Measurements from ENCODE around the gene KCNC1.

Gene KCNC1

DNA sequence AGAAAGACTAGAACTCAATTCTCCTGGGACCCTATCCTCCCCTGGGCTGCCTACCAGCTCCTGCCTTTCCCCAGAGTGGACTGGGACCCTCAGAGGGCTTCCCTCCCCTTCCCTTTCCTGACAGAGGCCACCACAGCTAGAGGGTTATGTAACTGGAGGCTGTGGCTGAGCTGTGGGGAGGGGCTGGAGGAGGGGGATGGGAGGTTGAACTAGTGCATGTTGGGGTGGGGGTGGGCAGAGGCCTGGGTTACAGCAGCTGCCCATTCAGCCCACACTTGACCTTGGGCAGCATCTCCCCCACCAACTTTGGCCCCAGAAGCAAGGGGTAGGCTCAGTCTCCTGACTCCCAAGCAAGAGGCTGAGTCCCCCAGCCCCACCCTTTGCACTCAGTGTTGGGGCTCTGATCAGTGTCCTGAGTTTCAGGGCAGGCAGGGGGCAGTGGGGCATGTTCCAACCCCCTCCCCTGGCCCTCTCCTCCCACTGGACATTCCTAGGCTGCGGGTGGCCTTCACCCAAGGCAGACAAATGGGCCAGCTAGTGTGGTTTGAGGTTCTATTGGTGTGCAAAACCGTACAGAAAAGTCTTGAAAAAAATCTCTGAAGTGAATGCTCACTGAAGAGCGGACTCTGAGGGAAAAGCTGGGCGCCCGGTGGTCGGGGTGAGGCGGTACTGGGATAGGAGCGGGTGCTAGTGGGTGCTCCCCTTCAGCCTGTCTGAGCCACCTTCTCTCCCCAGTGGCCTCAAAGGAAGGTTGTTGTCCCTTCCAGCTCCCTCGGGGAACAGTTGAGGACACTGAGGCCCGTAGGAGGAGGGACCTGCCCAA is 3.8 kb downstream of the KCNC1 start:
- no peak for DNase-seq

DNA sequence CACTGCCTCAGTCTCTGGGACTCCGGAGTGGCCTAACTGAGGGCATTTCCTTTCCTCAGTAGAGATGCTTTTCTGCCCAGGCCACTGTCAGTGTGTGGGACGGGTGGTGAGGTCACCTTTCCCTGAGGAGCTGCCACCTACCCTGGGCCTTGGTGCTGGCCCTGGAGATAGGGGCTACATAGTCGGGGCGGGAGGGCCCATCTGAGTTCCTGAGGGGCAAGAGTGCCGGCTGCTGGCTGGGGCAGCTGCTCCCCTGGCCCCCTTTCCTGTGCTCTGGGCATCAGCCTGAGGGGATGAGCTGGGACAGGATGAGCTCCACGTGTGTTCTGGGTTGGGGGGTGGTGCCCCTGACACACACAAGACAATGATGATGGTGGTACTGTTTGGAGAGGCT is 5.4 kb downstream of the KCNC1 start:
- no peak for DNase-seq

DNA sequence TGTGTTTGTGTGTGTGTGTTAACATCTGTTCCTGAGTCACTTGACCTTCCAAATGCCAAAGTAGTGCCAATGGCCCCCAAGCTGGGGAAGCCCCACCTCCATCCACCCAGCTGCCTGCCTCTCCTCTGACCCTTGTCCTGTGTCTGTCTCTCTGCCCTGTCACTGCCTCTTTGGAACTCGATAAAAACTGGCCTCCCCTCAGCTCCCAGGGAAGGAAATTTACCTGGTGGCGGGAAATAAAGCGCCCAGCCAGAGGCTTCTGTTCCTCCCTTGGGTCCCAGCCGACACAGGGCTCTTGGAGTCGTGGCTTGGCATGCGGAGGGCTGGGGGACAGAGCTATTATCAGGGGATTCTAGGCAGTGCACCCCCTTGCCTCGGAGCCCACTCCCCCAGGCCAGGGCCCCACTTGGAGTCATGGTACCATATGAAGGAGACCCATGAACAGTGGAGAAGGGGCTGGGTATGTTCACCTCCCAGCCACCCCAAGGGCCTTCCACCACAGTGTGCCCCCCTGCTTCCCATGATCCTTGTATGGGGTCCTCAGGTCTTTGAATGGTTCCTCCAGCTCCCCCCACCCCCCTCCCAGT is 6.2 kb downstream of the KCNC1 start:
- DNase-seq: no peak

DNA sequence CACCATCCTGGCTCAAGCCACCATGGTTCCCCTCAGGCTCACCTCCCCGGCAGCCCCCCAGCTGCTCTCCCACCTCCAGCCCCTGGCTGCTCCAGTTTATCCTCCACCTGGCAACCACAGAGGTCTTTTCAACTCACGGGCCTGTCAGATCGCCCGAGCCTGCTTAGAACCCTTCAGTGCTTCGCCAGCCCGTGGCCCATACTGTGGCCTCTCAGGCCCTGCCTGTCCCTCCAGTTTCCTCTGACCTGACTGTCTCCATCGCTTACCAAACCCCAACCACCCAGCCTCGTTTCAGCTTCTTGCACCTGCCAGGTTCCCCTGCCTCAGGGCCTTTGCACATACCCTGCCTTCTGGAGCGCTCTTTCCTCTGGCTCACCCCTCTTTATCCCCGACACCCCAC is 6.9 kb downstream of the KCNC1 start:
- no peak for DNase-seq

DNA sequence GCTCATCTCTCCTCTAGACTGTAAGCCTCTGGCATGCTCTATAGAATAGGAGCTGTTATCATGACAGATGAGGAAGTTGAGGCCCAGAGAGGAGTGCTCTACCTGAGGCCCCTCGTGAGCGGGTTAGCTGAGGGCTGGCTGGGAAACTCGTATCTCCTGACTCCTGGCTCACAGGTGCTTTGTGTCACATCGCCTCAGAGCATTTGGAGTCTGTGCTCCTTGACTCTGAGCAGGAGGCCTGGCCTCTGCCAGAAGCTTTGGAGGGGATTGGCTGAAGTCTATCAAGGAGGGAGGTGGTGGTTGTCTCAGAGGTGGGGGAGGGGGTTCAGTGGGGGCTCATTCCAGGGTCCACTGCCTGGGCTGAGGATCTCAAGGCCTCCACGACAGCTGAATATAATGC is 7.4 kb downstream of the KCNC1 start:
- DNase-seq: no peak

DNA sequence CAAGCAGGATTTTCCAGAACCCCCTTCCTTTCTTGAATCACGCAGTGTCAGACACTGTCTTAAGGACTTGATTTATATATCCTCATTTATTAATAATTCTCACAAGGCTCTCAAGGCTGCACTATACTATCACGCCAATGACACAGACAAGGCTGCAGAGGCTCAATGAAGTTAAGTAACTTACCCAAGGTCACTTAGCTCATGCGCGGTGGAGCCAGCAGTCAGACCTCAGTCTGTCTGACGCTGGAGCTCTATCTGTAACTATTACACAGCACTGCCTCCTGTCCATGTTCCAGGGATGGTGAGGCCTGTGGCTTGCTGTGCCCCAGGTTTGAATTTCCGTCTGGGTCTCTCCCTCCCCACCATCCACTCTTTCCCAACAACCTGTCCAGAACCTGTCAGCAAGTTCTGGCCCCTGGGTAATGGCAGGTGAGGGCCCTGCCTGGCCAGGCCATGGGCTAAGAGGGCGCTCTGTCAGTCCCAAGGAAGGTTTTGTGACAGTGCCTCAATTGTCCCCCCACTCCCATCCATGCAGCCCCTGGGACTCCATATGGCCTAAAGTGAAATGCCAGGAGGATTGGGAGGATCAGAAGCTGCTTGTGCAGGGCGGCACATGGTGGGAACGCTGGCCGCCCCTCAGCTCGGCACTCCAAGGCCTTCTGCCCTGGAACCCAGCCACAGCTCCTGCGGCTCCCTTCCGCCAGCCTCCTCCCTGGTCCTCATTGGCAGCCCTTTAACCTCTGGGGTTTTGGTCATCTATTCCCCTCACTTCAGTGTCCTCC is 8.6 kb downstream of the KCNC1 start:
- DNase-seq: no peak

DNA sequence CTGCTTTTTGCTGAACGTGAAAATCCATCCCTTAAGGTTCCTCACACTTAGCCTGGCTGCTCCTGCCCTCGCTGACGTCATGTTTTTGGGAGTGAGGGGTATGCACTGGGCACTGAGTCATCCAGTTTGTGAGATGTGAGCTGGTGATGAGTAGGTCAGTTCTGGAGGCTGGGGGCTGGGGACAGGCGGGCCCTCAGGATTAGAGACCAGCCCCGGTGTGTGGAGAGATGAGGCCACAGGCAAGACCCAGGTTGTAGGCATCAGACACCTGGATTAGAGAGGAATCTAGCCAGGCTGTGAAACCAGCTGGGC is 9.2 kb downstream of the KCNC1 start:
- no peak for DNase-seq

DNA sequence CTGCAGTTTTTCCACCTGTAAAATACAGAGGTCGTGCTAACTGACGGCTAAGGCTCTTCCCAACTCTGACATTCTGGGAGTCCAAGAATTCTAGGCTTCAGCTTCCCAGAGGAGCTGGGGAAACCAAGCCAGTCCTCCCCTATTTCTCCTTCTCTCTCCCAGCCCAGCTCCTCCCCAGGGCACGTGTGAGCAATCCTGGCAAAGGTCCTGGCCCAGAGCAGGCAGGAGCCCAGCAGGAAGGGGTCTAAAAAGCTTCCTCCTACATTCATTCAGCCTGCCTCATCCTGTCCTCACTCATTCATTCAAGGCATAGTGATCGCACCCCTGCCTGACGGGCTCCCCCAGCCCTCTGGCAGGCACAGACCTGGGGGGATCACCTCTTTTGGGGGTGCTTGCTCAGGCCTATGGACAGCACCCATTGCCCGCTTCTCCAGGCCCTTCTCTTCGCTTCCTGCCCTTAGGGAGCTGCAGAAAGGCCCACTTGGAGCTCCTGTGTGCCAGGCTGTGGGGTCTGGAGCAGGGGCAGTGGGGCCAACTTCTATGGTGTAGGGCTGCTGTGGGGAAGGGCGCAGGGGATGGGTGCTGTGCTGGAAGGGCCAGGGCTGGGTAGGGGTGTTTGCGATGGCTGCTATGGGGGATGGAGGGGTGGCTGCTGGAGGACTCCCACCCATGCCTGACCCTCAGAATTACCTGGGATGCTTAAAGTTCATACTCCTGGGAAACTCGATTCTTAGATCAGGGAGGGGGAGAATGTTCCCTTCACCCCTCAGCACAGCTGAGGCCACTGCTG is 9.8 kb downstream of the KCNC1 start:
- no peak for DNase-seq

DNA sequence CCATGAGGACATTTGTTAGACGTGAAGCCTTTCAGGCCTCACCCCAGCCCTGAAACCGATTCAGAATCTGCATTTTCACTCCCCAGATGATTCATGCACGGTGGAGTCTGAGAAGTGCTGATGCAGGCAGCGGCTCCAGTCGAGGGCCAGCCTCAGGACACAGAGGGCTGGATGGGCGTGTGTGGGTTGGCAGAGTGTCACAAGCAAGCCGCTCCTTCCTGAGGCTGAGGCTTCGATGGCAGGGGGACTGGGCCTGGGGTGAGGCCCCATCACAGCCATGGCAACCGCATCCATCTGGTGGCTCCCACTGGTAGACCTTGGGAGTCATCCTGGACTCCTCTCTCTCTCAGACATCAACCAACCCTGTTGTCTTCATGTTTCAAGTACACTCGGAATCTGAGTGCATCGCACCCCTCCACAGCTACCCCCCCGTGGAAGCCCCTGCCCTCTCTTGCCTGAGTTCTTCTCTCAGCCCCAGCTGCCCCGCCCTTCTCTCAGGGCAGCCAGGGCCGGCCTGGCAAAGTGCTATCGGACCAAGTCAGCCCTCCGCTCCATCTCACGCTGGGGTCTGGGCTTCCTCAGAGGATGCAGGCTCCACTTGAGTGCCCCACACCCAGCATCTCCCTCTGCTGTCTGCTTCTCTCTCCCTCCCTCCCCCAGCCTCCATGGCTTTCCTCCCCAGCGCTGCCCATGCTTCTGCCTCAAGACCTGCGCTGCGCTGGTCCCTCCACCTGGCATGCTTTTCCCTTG is 10.6 kb downstream of the KCNC1 start:
- no peak for DNase-seq

DNA sequence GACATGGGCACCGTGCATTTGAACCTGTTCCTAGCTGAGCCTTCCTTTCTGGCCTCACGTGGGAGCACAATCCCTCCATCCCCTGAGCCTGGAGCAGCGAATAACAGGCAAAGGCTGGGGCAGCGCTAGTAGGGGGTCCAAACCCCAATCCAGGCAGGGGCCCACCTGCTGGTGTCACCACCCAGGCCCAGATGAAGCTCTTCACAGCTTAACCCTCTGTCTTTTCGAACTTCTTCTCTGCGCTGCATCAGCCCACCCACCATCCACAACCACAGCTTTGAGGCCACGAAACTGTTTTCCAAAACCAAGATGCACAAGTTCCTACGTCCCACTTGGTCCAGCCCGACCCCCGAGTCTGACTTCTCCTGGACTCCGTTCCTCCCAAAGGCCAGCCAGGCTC is 11.5 kb downstream of the KCNC1 start:
- no peak for DNase-seq

DNA sequence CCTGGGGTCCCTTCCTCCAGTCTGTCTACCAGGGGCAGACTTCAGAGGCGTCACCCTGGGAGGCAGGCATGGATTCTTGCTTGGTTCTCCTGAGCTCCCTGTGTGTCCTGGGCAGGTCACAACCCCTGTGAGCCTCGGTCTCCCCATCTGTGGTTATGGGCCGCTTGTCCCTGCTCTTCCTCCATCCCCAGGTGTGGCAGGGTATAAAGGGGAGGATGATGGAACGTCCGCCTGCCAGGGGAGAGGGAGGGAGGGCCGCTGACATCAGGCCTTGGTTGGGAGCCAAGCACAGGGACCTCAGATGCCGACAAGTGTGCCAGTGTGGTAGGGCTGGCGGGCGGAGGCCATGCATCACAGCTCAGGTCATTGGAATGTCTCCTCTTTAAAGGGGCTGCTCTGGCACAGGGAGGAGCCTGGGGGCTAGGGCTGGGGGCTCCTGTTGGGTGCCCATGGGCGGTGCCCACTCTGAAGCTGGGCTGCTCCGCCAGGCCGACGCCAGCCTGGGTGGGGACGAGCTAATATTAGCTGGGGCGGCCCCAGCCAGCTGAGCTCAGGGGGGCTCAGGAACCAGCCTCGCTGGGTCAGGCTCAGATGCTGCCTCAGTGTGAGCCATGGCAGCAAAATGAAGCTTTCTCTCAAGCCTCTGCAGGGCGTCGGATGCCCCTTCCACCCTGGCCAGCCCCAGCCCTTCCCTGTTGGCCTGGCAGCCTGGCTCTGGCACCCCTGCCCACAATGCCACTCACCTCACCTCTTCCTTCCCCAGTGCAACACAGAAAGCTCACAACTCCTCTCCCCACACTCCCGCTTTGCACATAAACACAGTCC is 12.8 kb downstream of the KCNC1 start:
- DNase-seq: no peak

DNA sequence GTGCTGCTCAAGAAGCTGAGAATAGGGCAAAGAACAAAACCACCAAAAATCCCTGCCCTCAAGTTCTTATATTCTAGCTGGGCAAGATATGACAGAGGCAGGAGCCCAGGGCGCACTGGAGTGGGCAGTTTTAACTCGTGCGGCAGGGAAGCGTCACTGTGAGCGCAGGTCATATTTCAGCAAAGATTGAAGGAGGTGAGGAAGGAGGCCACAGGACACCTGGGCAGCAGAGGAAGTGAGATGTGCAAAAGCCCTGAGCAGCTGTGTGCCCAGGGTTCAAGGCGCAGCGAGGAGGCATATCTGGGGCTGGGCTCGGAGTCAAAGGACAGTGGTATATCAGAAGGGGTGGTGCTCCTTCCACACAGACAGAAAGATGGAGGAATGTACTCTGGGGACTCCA is 13.5 kb downstream of the KCNC1 start:
- no peak for DNase-seq

DNA sequence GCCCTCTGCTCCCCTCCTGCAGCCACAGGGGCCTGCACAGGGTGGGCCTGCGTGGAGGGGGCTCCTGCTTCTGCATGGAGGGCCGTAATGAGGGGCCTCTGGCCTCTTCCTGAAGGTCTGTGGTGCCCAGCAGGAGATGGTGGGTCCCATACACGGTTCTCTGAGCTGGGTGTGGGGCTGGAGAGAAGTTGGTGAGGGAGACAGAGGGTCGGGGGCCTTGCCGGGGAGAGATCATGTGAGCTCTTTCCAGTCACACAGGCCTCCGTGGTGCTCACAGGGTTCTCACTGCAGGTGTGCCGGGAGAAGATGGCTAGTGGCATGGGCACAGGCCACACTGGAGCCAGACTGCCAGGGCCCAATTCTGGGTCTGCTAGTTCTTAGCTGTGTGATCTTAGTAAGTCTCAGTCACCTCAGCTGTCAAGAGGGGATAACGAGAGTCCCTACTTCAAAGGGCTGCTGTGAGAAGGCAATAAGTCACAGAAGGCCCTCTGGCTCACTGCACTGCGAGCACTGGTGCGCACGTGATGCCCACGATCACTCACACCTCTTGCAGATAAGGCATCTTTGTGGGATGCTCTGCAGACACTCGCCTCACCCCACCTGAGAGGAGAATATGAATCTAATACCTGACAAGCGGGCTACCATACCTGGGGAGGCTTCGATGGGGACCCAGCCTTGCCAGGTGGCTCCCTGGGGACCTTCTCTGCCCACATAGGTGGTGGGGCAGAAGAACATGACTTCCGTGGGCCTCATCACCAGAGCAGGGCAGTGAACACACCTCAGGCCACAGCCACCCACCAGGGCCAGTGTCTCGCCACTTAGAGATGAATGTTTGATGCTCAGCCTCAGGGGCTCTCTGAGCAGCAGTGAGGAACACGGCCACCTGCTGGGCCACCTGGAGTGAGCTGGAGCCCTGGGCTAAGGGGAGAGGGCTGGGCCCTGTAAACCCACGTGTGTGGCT is 14.5 kb downstream of the KCNC1 start:
- DNase-seq: no peak

DNA sequence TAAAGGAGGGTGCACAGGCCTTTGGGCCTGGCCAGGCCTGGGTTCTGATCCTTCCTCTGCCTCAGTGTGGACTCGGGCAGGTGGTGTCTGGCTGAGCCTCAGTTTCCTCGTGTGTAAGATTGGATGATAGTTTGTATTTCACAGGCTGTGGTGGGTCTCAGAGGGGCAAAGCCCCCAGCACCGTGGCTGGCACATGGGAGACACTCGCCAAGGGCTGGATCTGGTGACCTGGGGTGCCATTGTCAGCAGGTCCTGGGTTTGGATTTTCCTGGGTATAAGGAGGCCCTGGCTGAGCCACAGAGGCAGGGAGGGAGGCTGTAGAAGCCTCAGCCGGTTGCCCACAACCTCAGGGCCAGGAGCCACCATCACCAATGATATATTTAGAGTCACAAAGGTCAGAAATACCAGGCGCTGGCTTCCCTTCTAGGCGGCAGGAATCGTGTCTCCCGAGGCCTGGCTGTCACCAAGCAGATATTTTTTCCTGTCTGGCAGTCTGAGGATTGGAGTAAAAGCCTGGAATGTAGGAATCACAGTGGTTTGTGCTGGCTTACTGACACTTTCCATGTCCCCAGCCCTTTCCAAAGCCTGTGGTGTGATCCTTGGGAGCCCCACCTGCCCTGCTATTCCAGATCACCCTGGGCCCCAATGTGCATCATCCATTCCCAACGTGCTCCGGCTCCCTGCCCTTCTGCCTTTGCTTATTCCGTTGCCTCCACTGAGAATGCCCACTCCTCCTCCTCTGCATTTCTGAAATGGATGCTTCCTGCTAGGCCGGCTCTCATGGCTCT is 15.6 kb downstream of the KCNC1 start:
- no peak for DNase-seq

DNA sequence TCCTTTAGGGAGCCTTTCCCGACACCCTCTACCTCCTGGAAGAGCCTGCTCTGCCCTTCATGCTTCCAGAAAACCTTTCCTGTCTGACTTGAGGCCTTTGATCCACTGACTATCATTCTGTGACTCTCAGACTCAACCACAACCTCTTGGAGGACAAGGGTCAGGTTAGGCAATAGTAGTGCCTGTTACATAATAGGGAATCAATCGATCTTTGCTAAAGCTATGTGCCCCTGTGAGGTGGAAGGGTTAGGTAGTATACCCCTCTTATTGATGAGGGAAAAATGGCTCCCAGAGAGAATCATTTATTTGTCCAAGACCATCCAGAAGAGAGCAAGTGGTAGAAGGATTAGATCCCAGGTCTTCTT is 16.2 kb downstream of the KCNC1 start:
- no peak for DNase-seq

DNA sequence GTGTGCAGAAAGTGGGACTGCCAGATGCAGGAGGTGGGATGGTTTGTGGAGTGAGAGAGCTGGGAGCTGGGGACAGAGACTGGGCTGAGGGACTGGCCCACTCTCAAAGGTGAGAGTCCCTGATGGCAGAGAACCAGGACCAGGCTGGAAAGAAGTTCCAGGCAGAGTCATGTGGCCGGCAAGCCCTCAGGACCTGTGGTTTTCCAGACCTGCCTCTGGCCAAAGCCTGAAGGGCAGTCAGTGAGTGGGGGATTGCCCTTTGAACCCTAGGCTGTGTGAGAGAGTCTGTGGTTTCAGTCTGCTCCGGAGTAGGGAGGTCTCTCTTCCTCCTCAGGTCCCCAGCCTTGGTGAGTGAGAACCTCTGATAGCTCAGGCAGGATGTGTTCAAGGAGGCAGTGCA is 17.0 kb downstream of the KCNC1 start:
- DNase-seq: no peak

DNA sequence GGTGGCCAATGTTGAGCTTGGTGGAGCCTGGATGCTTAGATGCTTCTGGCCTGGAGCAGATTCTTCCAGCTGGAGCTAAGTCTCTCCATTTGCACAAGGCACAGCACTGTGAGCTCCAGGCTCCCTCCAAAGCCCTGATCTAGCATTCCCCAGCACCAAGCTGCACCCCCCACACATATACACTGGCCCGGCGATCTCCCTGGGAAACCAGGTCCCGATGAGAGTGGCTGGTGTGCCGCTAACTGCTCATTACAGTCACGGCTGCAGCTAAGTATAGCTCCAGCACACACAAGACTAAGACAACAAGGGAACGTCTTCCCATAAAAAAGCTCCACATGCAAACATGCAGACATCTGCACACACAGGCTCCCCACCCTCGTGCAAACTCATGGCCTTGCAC is 17.6 kb downstream of the KCNC1 start:
- DNase-seq: no peak

DNA sequence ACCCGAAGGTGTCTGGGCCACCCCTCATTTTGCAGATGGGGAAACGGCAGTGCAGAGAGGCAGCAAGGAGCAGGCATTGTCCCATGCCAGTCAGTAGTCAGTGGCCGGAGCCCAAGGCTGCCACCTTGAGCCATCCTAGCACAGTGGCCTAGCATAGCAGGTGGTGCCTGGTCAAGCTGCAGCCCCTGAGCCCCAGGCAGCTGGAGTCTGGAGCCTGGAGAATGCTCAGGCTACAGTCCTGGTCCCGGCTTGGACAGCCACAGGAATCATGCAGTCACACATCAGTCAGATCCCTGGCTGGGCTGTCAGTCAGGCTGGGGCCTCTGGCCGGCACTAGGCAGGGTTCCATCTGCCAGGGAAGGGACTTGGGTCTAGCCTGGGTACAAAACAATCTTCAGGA is 18.6 kb downstream of the KCNC1 start:
- DNase-seq: no peak

DNA sequence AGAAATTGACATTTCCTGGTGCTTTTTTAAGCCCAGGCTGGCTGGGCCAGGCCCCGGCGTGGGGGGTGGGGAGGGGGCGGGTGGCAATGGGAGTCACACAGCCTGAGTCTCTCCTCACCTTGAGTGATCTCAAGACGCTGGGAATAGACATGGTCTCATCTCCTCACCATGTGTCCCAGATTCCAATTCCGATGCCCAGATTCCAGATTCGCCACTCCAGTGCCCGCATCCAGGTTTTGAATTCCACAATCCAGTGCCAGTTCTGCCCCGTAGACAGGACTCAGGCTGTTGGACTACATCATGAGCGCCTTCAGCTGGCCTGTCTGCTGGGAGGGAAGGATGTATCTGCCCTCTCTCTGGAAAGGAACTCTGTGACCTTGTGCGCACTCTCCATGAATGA is 19.1 kb downstream of the KCNC1 start:
- DNase-seq: no peak

DNA sequence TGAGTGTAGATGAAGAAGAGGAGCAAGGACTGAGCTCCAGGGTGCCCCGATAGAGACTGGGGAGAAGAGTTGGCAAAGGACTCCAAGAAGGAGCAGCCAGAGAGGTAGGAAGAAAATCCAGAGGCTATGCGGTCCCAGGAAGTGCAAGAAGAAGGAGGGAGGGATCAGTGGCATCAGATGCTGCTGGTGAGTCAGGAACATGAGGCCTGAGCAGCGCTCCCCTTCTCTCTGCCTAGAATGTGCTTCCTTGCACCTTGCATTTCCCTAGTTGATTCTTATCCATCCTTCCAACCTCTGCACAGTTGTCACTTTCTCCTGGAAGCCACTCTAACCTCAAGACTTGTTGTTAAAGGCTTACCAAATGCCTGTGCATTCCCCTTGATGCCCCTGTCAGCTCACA is 21.3 kb downstream of the KCNC1 start:
- DNase-seq: no peak

Data from stimulated activated CD4-positive, alpha-beta T cell treated with anti-CD3 and anti-CD28 coated beads, Interleukin-4, amount 100 ng/mL, for 1 hour (primary cell).